Putamen (tissue), 1 donor: ENCODE measurements around the gene PIK3R4.

Experiments used
- DNase-seq: peaks from one replicate; pipeline ENCODE4 v3.0.0-alpha.2; 2016; ENCODE audit warnings: low spot score

Gene PIK3R4

GRCh38 chr3:130746246-130747039, at the start of gene PIK3R4:
Gene PIK3R4, minus strand, starts transcription at chr3:130746829. Its CDS starts 1,611 bp downstream, at chr3:130745218.
- DNase-seq = peak; percentile 98

GRCh38 chr3:130795396-130795795, 48.8 kb upstream of the PIK3R4 start:
- DNase-seq = peak; percentile 4

DNA sequence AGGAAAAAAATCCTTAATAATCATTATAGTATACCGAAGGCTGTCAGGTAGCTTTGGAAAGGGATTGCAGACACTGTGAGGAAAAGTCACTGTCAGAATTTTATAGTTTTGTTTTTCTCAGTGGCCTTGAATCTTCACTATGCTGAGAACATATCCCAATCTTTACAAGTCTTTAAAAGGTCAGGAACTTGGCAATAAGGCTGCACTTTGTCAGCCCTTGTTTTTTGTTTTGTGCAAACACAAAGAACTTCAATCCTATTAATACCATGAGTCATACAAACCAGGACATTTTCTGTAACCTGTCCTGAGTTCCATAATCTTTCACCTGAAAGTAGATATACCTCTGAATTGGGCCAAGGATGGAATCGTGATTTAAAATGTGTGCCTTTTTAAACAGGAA, 45.6 kb upstream of the PIK3R4 start:
- DNase-seq = no peak

DNA sequence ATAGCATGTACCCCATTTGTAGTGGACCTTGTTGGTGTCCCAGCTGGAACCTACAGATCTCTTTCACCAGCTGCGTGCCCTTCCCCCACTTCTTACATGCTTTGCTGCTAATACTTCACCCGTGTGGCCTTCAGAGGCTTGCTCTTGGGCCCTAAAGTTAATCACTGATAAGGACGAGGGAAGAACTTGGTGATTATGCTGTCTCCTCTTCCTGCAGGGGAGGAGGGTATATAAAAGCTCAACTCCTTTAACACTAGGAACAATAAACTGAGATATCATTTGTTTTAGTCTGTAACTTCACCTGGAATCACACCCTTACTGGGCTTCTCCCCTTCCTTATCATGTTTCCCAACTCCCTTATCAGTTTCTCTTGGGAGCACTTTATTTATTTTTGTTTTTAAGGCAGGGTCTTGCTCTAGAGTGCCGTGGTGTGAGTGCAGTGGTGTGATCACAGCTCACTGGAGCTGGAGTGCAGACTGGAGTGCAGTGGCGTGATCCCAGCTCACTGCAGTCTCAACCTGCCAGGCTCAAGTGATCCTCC, 43.2 kb upstream of the PIK3R4 start:
- no peak for DNase-seq

GRCh38 chr3:130787422-130788068, 40.9 kb upstream of the PIK3R4 start:
- no peak for DNase-seq

- DNase-seq = no peak
These were observed 39.7 kb upstream of the PIK3R4 start for GRCh38 chr3:130786306-130786705.

DNA sequence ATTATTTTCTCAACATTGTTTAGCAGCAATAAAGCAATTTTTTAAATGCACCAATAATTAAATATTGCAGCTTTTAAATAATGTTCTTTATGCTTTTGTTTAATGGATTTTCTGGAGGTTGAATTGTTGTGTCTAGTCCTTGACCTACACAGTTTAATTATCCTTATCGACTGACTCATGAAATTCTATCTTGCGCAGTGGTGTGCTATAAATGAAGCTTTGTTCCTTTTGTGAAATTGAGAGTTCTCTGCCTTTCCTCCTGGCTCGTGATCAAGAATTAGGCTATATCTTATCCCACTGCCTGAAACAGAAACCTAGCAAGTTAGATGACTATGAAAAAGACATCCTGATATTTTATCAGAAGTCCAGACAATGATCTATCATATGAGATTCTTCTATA, 37.0 kb upstream of the PIK3R4 start:
- DNase-seq = no peak

GRCh38 chr3:130779486-130779885, 32.9 kb upstream of the PIK3R4 start:
- no peak for DNase-seq

DNA sequence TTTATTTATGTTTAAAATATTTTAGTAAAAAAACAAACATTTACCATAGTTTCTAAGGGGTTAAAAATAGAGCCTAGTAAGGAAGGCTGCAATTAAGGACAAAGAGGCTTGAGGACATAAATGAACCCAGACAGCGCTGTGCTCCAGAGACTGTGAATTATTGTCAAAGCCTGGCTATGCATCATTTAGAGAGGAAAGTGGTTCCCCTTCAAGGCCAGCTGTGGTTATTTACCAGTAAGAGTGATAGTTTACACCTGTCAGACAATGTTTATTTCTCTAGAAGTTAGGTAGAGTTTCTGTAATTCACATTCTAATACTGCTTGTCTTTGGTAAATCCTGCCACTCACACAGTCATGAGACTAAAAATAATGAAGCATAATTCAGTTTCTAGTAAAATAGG, 32.4 kb upstream of the PIK3R4 start:
- DNase-seq = no peak

GRCh38 chr3:130773366-130773765, 26.7 kb upstream of the PIK3R4 start:
- no peak for DNase-seq

DNA sequence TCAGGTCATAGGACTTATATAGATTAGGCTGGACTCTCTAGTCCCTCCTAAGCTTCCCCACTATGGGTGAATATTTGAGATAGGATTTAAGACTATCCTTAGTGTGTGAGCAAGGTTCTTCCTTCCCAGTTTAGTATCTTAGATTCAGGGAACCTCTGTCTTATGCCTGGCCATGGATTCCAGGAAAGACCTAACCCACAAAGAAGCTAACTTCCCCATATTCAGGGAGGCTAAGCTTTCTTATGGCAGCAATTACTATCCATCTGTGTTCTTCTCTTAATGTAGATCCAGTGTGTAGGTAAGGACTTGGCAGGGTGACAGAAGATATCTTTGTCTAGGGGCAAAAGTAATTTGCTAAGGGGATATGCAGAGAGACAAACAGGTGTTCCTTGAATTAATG, 25.5 kb upstream of the PIK3R4 start:
- no peak for DNase-seq

- no peak for DNase-seq
These were observed 24.0 kb upstream of the PIK3R4 start for GRCh38 chr3:130770644-130771043.

DNA sequence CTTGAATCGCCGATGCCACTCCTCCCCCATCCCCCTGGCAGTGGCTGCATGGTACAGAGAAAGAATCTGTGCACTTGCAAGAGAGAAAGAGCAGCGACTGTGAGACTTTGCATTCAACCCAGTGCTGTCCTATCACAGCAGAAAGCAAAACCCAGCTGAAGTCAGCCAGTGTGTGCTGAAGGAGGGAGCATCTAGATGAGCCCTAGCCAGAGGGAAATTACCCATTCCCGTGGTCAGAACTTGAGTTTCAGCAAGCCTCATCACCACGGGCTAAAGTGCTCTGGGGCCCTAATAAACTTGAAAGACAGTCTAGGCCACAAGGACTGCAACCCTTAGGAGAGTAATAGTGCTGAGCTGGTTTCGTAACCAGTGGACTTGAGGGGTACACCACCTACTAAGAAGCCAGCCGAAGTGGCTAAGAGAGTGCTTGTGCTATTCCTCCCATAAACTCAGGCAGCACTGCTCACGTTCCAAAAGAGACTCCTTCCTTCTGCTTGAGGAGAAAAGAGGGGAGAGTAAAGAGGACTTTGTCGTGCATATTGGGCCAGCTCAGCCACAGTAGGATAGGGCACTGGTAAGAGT, 15.2 kb upstream of the PIK3R4 start:
- DNase-seq = no peak

DNA sequence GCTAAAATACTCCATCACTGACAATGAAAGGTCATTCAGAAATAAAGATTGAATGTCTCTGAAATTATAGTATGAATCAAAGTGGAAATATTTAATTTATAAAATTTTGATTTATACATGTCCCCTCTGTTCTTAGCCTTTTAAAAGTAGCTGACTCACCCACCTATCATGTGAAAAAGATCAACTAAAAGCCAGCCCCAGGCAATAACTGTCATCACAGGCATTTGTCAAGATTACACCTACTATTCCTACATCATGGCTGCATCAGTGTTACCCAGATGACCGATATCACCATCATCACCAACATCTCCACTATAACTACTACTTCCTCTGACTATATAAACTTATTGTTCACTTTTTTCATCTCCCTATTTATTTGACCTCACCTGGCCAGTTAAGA, 14.3 kb upstream of the PIK3R4 start:
- DNase-seq = no peak

- peak; percentile 37 for DNase-seq
These were observed 13.2 kb upstream of the PIK3R4 start for GRCh38 chr3:130759692-130760338.

DNA sequence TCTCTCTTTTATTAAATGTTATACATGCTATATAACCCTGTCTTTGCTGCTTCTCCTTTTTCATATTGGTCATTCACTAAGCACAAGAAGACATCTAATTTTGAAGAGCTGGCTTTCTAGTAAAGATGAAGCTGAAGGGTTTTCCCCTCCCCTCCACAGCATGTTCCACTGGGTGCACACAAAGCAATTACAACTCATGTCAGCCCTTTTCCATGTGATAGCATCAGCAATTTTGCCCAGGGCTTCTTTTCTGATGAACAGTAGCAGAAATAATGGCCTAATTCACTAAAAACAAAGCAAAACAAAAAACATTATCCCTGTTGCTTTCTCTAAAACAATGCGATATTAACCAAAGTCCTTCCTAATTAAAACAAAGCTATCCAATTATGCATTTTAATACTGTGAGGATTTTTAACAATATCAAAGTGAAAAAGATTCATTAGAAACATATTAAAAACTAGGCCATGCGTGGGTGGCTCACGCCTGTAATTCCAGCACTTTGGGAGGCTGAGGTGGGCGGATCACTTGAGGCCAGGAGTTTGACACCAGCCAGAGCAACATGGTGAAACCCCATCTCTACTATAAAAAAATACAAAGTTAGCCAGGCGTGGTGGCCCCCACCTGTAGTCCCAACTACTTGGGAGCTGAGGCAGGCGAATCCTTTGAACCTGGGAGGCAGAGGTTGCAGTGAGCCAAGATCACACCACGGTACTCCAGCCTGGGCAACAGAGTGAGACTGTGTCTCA, 12.2 kb upstream of the PIK3R4 start:
- no peak for DNase-seq

- no peak for DNase-seq
These were observed 11.1 kb upstream of the PIK3R4 start for GRCh38 chr3:130757611-130758150.

GRCh38 chr3:130755666-130756065, 9.0 kb upstream of the PIK3R4 start:
- DNase-seq = no peak

- DNase-seq = peak; percentile 54
These were observed 2.4 kb upstream of the PIK3R4 start for GRCh38 chr3:130748981-130749380.

DNA sequence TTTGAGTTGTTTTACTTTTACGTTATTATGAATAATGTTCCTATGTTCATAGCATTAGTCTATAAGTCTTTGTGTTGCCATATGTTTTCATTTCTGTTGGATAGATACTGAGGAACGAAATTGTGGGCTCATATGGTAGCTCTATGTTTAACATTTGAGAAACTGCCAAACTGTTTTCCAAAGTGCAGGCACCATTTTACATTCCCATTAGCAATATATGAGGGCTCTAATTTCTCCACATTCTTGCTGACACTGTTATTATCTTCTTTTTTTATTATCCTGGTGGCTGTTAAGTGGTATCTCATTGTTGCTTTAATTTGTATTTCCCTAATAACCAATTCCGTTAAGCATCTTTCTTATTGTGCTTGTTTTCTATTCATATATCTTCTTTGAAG, 1.8 kb upstream of the PIK3R4 start:
- no peak for DNase-seq

- no peak for DNase-seq
These were observed 3.3 kb downstream of the PIK3R4 start for GRCh38 chr3:130743354-130743753.
